HepG2 (cell line): ENCODE results near the gene TIFAB. TPM values are rescaled to one million over a fixed set of nuclear protein-coding genes. Genes with fewer than 3 reads are reported as not detected.

Experiments
- AGO1 ChIP-seq: fragments of 200-400 bp; formaldehyde crosslinking; IDR thresholded peaks from 2 replicates; pipeline ENCODE4 v1.6.1; 2017; ENCODE audit warnings: mild to moderate bottlenecking, low read depth, low read length, moderate library complexity; ENCODE audit not compliant: poor library complexity, severe bottlenecking
- ARNT2 ChIP-seq: sonication (generic); formaldehyde crosslinking; IDR thresholded peaks from 2 replicates; pipeline ENCODE4 v1.8.0; 2022; ENCODE audit warnings: mild to moderate bottlenecking, low read depth, missing genetic modification reagents, moderate library complexity
- EEA1 ChIP-seq: sonication (generic); formaldehyde crosslinking; IDR thresholded peaks from 2 replicates; pipeline ENCODE4 v1.5.1; 2020; ENCODE audit warnings: mild to moderate bottlenecking, missing genetic modification reagents, borderline replicate concordance
- ETV5 ChIP-seq: IDR thresholded peaks from 2 replicates; pipeline ENCODE4 v1.6.1; 2018; ENCODE audit warnings: missing biosample characterization, missing genetic modification reagents, inconsistent platforms, borderline replicate concordance
- GABPB1 ChIP-seq: IDR thresholded peaks from 2 replicates; pipeline ENCODE4 v1.6.1; 2016; ENCODE audit warnings: mild to moderate bottlenecking, missing genetic modification reagents, moderate library complexity, missing compliant biosample characterization
- MIER2 ChIP-seq: IDR thresholded peaks from 2 replicates; pipeline ENCODE4 v1.6.1; 2016; ENCODE audit warnings: missing biosample characterization, missing genetic modification reagents
- ZNF160 ChIP-seq: sonication (generic); formaldehyde crosslinking; IDR thresholded peaks from 2 replicates; pipeline ENCODE4 v1.8.0; 2022; ENCODE audit warnings: mild to moderate bottlenecking, inconsistent platforms, missing genetic modification reagents
- ZNF317 ChIP-seq: sonication (generic); formaldehyde crosslinking; IDR thresholded peaks from 2 replicates; pipeline ENCODE4 v1.5.0; 2020; ENCODE audit warnings: mild to moderate bottlenecking, missing genetic modification reagents
- ZNF569 ChIP-seq: sonication (generic); formaldehyde crosslinking; IDR thresholded peaks from 2 replicates; pipeline ENCODE4 v1.5.0; 2020; ENCODE audit warnings: mild to moderate bottlenecking, missing genetic modification reagents, moderate library complexity, borderline replicate concordance
- ZNF614 ChIP-seq: IDR thresholded peaks from 2 replicates; pipeline ENCODE4 v1.6.1; 2018; ENCODE audit warnings: missing biosample characterization, missing genetic modification reagents, inconsistent platforms, borderline replicate concordance
- polyA plus RNA-seq, 8 experiments: library from polyadenylated mRNA; depleted of rRNA in 3 of 8; stranded (reverse) in 7 of 8; unstranded in 1 of 8; fragments of >200 nt; fragmentation: Illumina TruSeq in 4 of 8; extraction: Trizol in 4 of 8; gene quantifications; 2 replicates each; pipeline versions ENCODE4 v1.2.1 to v1.2.3, GENCODE V29; 2011 to 2016; ENCODE audit warnings: low read depth in 4 of 8, missing spikeins in 1 of 8, mixed read lengths in 1 of 8; ENCODE audit not compliant: insufficient read depth in 1 of 8
- total RNA-seq, 5 experiments: library from RNA; depleted of rRNA; stranded (reverse); fragments of >200 nt; fragmentation: Illumina TruSeq; extraction: Trizol; gene quantifications; 2 replicates each; pipeline ENCODE4 v1.2.3, GENCODE V29; 2016; ENCODE audit warnings: low read depth in 1 of 5
- TF ChIP-seq, protein P1 (sequence below): sonication (generic); formaldehyde crosslinking; IDR thresholded peaks from 2 replicates; pipeline ENCODE4 v1.4.0; 2020; ENCODE audit warnings: mild to moderate bottlenecking, missing genetic modification reagents, borderline replicate concordance
- TF ChIP-seq, protein P2 (sequence below): sonication (generic); formaldehyde crosslinking; IDR thresholded peaks from 2 replicates; pipeline ENCODE4 v1.4.0; 2020; ENCODE audit warnings: missing genetic modification reagents
- TF ChIP-seq, protein P3 (sequence below): sonication (generic); formaldehyde crosslinking; IDR thresholded peaks from 2 replicates; pipeline ENCODE4 v1.4.0; 2020; ENCODE audit warnings: mild to moderate bottlenecking, missing genetic modification reagents, borderline replicate concordance
- TF ChIP-seq, protein P4 (sequence below): sonication (generic); formaldehyde crosslinking; IDR thresholded peaks from 2 replicates; pipeline ENCODE4 v1.5.0; 2020; ENCODE audit warnings: mild to moderate bottlenecking, low read depth, missing genetic modification reagents, borderline replicate concordance
- TF ChIP-seq, protein P5 (sequence below): sonication (generic); formaldehyde crosslinking; IDR thresholded peaks from 2 replicates; pipeline ENCODE4 v1.8.0; 2022; ENCODE audit warnings: mild to moderate bottlenecking, missing genetic modification reagents, moderate library complexity

Gene TIFAB
- total and polyA plus RNA-seq, 2 of the 13 experiments (the other 11 are each of a cell fraction or from before 2014, with no cell fraction given): not detected

DNA sequence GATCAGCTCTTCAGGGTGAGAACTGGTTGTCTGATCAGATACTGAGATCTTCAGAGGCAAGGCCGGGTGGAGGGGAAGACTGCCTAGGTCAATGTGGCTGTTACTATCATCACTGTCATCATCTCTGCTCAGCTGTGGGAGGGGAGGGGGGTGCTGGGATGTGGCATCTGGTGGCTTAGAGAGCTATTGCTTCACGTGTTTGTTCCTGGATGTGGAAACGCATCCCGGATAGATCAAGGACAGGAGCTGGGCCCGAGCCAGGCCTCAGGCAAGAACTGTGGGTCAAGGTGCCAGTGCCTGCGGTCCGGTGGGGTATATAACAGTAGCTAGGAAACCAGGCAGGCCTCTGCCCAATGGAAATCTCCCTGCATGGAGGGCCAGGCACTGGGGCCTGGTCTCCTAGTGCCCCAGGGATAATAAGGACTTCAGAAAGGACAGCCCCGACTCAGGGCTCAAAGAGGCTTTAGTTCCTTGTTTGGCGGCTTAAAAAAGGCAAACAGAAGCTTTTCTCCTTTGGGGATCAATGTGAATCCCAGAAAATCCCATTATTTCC, 30.3 kb upstream of the TIFAB start (continued):
- TF ChIP-seq ZNF614 (CRISPR knock-in tag) (peak; percentile 70; the same call in 1 of the 2 replicates), EEA1 (CRISPR knock-in tag) (no peak), ZNF317 (CRISPR knock-in tag) (no peak), MIER2 (CRISPR knock-in tag) (peak; percentile 43; the same call in 1 of the 2 replicates), ARNT2 (CRISPR knock-in tag) (no peak), ETV5 (peak; percentile 94), ZNF569 (CRISPR knock-in tag) (no peak), ZNF160 (CRISPR knock-in tag) (no peak), GABPB1 (CRISPR knock-in tag) (peak; percentile 69), AGO1 (no peak)
- TF ChIP-seq, protein P1, sequence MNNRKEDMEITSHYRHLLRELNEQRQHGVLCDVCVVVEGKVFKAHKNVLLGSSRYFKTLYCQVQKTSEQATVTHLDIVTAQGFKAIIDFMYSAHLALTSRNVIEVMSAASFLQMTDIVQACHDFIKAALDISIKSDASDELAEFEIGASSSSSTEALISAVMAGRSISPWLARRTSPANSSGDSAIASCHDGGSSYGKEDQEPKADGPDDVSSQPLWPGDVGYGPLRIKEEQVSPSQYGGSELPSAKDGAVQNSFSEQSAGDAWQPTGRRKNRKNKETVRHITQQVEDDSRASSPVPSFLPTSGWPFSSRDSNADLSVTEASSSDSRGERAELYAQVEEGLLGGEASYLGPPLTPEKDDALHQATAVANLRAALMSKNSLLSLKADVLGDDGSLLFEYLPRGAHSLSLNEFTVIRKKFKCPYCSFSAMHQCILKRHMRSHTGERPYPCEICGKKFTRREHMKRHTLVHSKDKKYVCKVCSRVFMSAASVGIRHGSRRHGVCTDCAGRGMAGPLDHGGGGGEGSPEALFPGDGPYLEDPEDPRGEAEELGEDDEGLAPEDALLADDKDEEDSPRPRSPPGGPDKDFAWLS (CRISPR knock-in tag): no peak
- TF ChIP-seq, protein P2, sequence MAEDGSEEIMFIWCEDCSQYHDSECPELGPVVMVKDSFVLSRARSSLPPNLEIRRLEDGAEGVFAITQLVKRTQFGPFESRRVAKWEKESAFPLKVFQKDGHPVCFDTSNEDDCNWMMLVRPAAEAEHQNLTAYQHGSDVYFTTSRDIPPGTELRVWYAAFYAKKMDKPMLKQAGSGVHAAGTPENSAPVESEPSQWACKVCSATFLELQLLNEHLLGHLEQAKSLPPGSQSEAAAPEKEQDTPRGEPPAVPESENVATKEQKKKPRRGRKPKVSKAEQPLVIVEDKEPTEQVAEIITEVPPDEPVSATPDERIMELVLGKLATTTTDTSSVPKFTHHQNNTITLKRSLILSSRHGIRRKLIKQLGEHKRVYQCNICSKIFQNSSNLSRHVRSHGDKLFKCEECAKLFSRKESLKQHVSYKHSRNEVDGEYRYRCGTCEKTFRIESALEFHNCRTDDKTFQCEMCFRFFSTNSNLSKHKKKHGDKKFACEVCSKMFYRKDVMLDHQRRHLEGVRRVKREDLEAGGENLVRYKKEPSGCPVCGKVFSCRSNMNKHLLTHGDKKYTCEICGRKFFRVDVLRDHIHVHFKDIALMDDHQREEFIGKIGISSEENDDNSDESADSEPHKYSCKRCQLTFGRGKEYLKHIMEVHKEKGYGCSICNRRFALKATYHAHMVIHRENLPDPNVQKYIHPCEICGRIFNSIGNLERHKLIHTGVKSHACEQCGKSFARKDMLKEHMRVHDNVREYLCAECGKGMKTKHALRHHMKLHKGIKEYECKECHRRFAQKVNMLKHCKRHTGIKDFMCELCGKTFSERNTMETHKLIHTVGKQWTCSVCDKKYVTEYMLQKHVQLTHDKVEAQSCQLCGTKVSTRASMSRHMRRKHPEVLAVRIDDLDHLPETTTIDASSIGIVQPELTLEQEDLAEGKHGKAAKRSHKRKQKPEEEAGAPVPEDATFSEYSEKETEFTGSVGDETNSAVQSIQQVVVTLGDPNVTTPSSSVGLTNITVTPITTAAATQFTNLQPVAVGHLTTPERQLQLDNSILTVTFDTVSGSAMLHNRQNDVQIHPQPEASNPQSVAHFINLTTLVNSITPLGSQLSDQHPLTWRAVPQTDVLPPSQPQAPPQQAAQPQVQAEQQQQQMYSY (CRISPR knock-in tag): no peak
- TF ChIP-seq, protein P3, sequence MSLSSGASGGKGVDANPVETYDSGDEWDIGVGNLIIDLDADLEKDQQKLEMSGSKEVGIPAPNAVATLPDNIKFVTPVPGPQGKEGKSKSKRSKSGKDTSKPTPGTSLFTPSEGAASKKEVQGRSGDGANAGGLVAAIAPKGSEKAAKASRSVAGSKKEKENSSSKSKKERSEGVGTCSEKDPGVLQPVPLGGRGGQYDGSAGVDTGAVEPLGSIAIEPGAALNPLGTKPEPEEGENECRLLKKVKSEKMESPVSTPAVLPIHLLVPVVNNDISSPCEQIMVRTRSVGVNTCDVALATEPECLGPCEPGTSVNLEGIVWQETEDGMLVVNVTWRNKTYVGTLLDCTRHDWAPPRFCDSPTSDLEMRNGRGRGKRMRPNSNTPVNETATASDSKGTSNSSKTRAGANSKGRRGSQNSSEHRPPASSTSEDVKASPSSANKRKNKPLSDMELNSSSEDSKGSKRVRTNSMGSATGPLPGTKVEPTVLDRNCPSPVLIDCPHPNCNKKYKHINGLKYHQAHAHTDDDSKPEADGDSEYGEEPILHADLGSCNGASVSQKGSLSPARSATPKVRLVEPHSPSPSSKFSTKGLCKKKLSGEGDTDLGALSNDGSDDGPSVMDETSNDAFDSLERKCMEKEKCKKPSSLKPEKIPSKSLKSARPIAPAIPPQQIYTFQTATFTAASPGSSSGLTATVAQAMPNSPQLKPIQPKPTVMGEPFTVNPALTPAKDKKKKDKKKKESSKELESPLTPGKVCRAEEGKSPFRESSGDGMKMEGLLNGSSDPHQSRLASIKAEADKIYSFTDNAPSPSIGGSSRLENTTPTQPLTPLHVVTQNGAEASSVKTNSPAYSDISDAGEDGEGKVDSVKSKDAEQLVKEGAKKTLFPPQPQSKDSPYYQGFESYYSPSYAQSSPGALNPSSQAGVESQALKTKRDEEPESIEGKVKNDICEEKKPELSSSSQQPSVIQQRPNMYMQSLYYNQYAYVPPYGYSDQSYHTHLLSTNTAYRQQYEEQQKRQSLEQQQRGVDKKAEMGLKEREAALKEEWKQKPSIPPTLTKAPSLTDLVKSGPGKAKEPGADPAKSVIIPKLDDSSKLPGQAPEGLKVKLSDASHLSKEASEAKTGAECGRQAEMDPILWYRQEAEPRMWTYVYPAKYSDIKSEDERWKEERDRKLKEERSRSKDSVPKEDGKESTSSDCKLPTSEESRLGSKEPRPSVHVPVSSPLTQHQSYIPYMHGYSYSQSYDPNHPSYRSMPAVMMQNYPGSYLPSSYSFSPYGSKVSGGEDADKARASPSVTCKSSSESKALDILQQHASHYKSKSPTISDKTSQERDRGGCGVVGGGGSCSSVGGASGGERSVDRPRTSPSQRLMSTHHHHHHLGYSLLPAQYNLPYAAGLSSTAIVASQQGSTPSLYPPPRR (CRISPR knock-in tag): peak; percentile 70; the same call in 1 of the 2 replicates
- TF ChIP-seq, protein P4, sequence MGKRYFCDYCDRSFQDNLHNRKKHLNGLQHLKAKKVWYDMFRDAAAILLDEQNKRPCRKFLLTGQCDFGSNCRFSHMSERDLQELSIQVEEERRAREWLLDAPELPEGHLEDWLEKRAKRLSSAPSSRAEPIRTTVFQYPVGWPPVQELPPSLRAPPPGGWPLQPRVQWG (CRISPR knock-in tag): no peak
- TF ChIP-seq, protein P5, sequence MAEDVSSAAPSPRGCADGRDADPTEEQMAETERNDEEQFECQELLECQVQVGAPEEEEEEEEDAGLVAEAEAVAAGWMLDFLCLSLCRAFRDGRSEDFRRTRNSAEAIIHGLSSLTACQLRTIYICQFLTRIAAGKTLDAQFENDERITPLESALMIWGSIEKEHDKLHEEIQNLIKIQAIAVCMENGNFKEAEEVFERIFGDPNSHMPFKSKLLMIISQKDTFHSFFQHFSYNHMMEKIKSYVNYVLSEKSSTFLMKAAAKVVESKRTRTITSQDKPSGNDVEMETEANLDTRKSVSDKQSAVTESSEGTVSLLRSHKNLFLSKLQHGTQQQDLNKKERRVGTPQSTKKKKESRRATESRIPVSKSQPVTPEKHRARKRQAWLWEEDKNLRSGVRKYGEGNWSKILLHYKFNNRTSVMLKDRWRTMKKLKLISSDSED (CRISPR knock-in tag): no peak
